IMR-90 (cell line): ENCODE results near the gene SVOPL. TPM values are rescaled to one million over a fixed set of nuclear protein-coding genes. Genes with fewer than 3 reads are reported as not detected.

Experiments
- ATAC-seq: fragments of 200-7000 bp; cut with Tn5 transposase; 2 replicates; pipeline ENCODE4 v1.9.1; 2020; ENCODE audit warnings: low read depth, mild to moderate bottlenecking, moderate library complexity
- BruUV-seq: library from RNA; stranded (reverse); fragments of 400-500 nt; replicated peaks from 2 replicates; lab custom pipeline; 2021; lab: Mats Ljungman, UMichigan
- CTCF ChIA-PET: fragments of 300-600 bp; formaldehyde crosslinking; extraction: SDS; loops from one replicate; lab custom pipeline; 2021; ENCODE audit warnings: antibody characterized with exemption; lab: Yijun Ruan, JAX
- POLR2A ChIA-PET: fragments of 300-600 bp; sonication (Branson Sonifier 250); formaldehyde crosslinking; loops from one replicate; lab custom pipeline; 2022; ENCODE audit warnings: antibody characterized with exemption; ENCODE audit not compliant: unreplicated experiment; lab: Charles Lee
- DNase-seq: peaks from one replicate; pipeline ENCODE4 v3.0.0; 2013
- H2AFZ ChIP-seq: replicated peaks from 2 replicates; pipeline ENCODE3; 2013; ENCODE audit warnings: low read length, mild to moderate bottlenecking; ENCODE audit not compliant: poor library complexity
- H2AK5ac ChIP-seq: 2 replicates; pipeline ENCODE4 v1.6.1; 2013; ENCODE audit warnings: low read depth, low read length, inconsistent platforms
- H2AK9ac ChIP-seq: replicated peaks from 2 replicates; pipeline ENCODE3; 2013; ENCODE audit warnings: mild to moderate bottlenecking, low read depth, low read length, moderate library complexity; ENCODE audit not compliant: poor library complexity
- H2BK120ac ChIP-seq: 2 replicates; pipeline ENCODE4 v1.6.1; 2013; ENCODE audit warnings: low read depth, low read length, inconsistent platforms
- H2BK15ac ChIP-seq: 3 replicates; pipeline ENCODE4 v1.6.1; 2013; ENCODE audit warnings: low read depth, low read length, inconsistent platforms
- H2BK20ac ChIP-seq: 2 replicates; pipeline ENCODE4 v1.6.1; 2013; ENCODE audit warnings: low read depth, mild to moderate bottlenecking, inconsistent platforms, low read length, moderate library complexity
- H2BK5ac ChIP-seq: 2 replicates; pipeline ENCODE4 v1.6.1; 2013; ENCODE audit warnings: mild to moderate bottlenecking, low read depth, low read length, inconsistent platforms; ENCODE audit not compliant: poor library complexity, severe bottlenecking
- H3K14ac ChIP-seq: replicated peaks from 2 replicates; pipeline ENCODE4 v1.6.1; 2013; ENCODE audit warnings: low read depth, low read length, inconsistent platforms
- H3K18ac ChIP-seq: 2 replicates; pipeline ENCODE4 v1.6.1; 2013; ENCODE audit warnings: low read depth, low read length, control low read depth
- H3K23ac ChIP-seq: 2 replicates; pipeline ENCODE4 v1.6.1; 2013; ENCODE audit warnings: low read depth, low read length, inconsistent platforms
- H3K27ac ChIP-seq: 2 replicates; pipeline ENCODE4 v1.5.1; 2013; ENCODE audit warnings: mild to moderate bottlenecking, control low read depth, low read length; ENCODE audit not compliant: insufficient read depth
- H3K27me3 ChIP-seq: 2 replicates; pipeline ENCODE4 v1.6.1; 2013; ENCODE audit warnings: low read length; ENCODE audit not compliant: control insufficient read depth, insufficient read depth
- H3K36me3 ChIP-seq: 2 replicates; pipeline ENCODE4 v1.6.1; 2013; ENCODE audit warnings: low read length, mixed read lengths; ENCODE audit not compliant: control insufficient read depth, insufficient read depth
- H3K4ac ChIP-seq: 2 replicates; pipeline ENCODE4 v1.6.1; 2013; ENCODE audit warnings: low read depth, low read length, inconsistent platforms
- H3K4me1 ChIP-seq: 2 replicates; pipeline ENCODE4 v1.6.1; 2013; ENCODE audit warnings: low read length, mixed read lengths; ENCODE audit not compliant: control insufficient read depth, insufficient read depth
- H3K4me2 ChIP-seq: 2 replicates; pipeline ENCODE4 v1.6.1; 2013; ENCODE audit warnings: low read depth, mild to moderate bottlenecking, control low read depth, low read length, moderate library complexity
- H3K4me3 ChIP-seq: 2 replicates; pipeline ENCODE4 v1.5.1; 2013; ENCODE audit warnings: low read depth, mild to moderate bottlenecking, control low read depth, low read length, moderate library complexity; ENCODE audit not compliant: insufficient read depth
- H3K56ac ChIP-seq: 2 replicates; pipeline ENCODE4 v1.6.1; 2013; ENCODE audit warnings: low read length, inconsistent platforms; ENCODE audit not compliant: insufficient read depth; ENCODE audit errors: extremely low read depth
- H3K79me1 ChIP-seq, 2 experiments: 2 replicates each; pipeline ENCODE4 v1.6.1; 2013; ENCODE audit warnings: low read length in 2 of 2, inconsistent platforms in 1 of 2, low read depth in 1 of 2
- H3K9ac ChIP-seq: 2 replicates; pipeline ENCODE4 v1.6.1; 2013; ENCODE audit warnings: low read depth, low read length, control low read depth
- H3K9me1 ChIP-seq: 2 replicates; pipeline ENCODE4 v1.6.1; 2013; ENCODE audit warnings: low read length, inconsistent platforms; ENCODE audit not compliant: insufficient read depth
- H3K9me3 ChIP-seq: 2 replicates; pipeline ENCODE4 v1.6.1; 2013; ENCODE audit warnings: low read length; ENCODE audit not compliant: control insufficient read depth, insufficient read depth
- H4K20me1 ChIP-seq: 2 replicates; pipeline ENCODE4 v1.6.1; 2013; ENCODE audit warnings: low read length, inconsistent platforms; ENCODE audit not compliant: insufficient read depth
- H4K5ac ChIP-seq: 2 replicates; pipeline ENCODE4 v1.6.1; 2013; ENCODE audit warnings: mild to moderate bottlenecking, low read depth, low read length, control low read depth
- H4K8ac ChIP-seq, 2 experiments: 2 replicates each; pipeline ENCODE4 v1.6.1; 2013; ENCODE audit warnings: low read depth in 2 of 2, low read length in 2 of 2, control low read depth in 1 of 2, inconsistent platforms in 1 of 2
- H4K91ac ChIP-seq: 2 replicates; pipeline ENCODE4 v1.6.1; 2013; ENCODE audit warnings: low read depth, low read length, inconsistent platforms; ENCODE audit not compliant: insufficient read depth
- CHD1 ChIP-seq: IDR thresholded peaks from 2 replicates; pipeline ENCODE4 v1.6.1; 2012; ENCODE audit warnings: low read depth, low read length, improper control_type of control experiment
- ELK1 ChIP-seq: fragments of 150-350 bp; IDR thresholded peaks from 2 replicates; pipeline ENCODE4 v1.6.1; 2016; ENCODE audit warnings: low read depth, mild to moderate bottlenecking, low read length, moderate library complexity, borderline replicate concordance
- FOS ChIP-seq: fragments of 150-350 bp; IDR thresholded peaks from 2 replicates; pipeline ENCODE4 v1.6.1; 2016; ENCODE audit warnings: low read depth, low read length
- MXI1 ChIP-seq: IDR thresholded peaks from 2 replicates; pipeline ENCODE4 v1.6.1; 2012; ENCODE audit warnings: low read depth, mild to moderate bottlenecking, low read length, moderate library complexity, borderline replicate concordance
- SMC3 ChIP-seq: fragments of 150-350 bp; IDR thresholded peaks from 2 replicates; pipeline ENCODE4 v1.6.1; 2016; ENCODE audit warnings: low read depth, mild to moderate bottlenecking, antibody characterized with exemption, low read length, moderate library complexity
- WGBS, 2 experiments: methylation state at CpG; one replicate each; pipeline versions ENCODE4 v1.1.5 to v1.1.7; 2013; ENCODE audit warnings: missing lambda C conversion rate in 2 of 2; ENCODE audit not compliant: insufficient read length in 1 of 2; ENCODE audit errors: extremely low coverage in 2 of 2; 5-methylcytosine and 5-hydroxymethylcytosine counted together
- dilution Hi-C: fragments of 300-500 bp; cut with HindIII; formaldehyde crosslinking; loops from one replicate; pipeline ENCODE4 v1.14.3; 2018; ENCODE audit warnings: low sequenced_read_pairs; ENCODE audit not compliant: unreplicated experiment
- in situ Hi-C: fragments of 300-500 bp; cut with MboI; formaldehyde crosslinking; loops from 3 replicates; pipeline ENCODE4 v1.14.3; 2019; ENCODE audit warnings: low sequenced_read_pairs, inconsistent platforms, mixed read lengths
- intact Hi-C: fragments of 100-400 bp; cut with micrococcal nuclease; formaldehyde crosslinking; loops from 2 replicates; pipeline ENCODE4 v1.10.0; 2022
- polyA plus RNA-seq, 3 experiments: library from polyadenylated mRNA; depleted of rRNA; stranded (reverse); fragments of >200 nt; gene quantifications; 2 replicates each; pipeline ENCODE4 v1.2.3, GENCODE V29; 2012; ENCODE audit warnings: low replicate concordance in 1 of 3
- total RNA-seq: library from RNA; depleted of rRNA; stranded (reverse); fragments of >200 nt; gene quantifications from 2 replicates; pipeline ENCODE4 v1.2.3, GENCODE V29; 2012

SVOPL gene
- total and polyA plus RNA-seq, 2 of the 4 experiments (the other 2 are of a cell fraction) = not detected

DNA sequence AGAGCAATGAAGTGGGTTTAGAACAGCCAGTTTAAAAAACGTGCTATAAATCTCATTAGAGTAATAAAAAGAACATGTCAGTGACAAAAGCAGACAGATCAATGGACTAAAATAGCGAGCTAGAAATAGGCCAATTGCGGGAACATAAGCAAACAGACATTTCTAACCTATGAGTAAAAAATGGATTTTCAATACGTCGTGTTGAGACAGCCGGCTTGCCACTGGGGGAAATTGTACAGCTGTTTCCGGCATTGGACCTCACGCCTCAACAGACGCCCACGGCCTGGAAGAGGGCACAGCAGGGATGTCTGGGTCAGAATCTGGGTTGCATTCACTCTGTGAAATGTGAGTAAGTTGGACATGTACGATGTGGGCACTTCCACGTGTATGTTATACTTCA is 92.9 kb downstream of the SVOPL start:
- DNase-seq = peak; percentile 44

More for the DNA sequence above, 92.9 kb downstream of the SVOPL start:
- no peaks in the 10 kb centered on the region for H4K20me1 ChIP-seq
- no peak overlapping the region for H2BK20ac ChIP-seq
- H3K79me1 ChIP-seq = no peaks in the 10 kb centered on the region
- H2BK5ac ChIP-seq = no peak overlapping the region
- H3K14ac ChIP-seq = no peak overlapping the region
- POLR2A ChIA-PET = no interaction called here
- no peak overlapping the region for H2BK120ac ChIP-seq
- H3K56ac ChIP-seq = no peak overlapping the region
- no peak overlapping the region for H3K9ac ChIP-seq
- no peak overlapping the region for H3K4ac ChIP-seq
- intact Hi-C loops (no loop called here), in situ Hi-C loops (no loop called here), dilution Hi-C loops (no loop called here)
- no peak overlapping the region for H3K27ac ChIP-seq
- no peaks in the 10 kb centered on the region for H3K27me3 ChIP-seq
- H4K91ac ChIP-seq = no peak overlapping the region
- BruUV-seq = no TSS peak
- WGBS, 2 experiments = no CpG with 5 or more reads among the region's 12 CpGs
- H2AFZ ChIP-seq = peak overlapping the region; percentile 36
- H2BK15ac ChIP-seq = no peak overlapping the region
- peak overlapping the region; percentile 36; the same call in 1 of the 2 replicates for H3K4me2 ChIP-seq
- no peak overlapping the region for H4K8ac ChIP-seq
- no peak overlapping the region for H3K23ac ChIP-seq
- no peaks in the 10 kb centered on the region for H3K36me3 ChIP-seq
- no peak overlapping the region for H2AK5ac ChIP-seq
- no peak for TF ChIP-seq ELK1
- TF ChIP-seq SMC3 = no peak
- TF ChIP-seq FOS = no peak
- TF ChIP-seq MXI1 = no peak
- no peak for TF ChIP-seq CHD1
- H3K9me1 ChIP-seq = no peaks in the 10 kb centered on the region
- ATAC-seq = peak; percentile 69; the same call in 1 of the 2 replicates
- no peak overlapping the region for H4K5ac ChIP-seq
- no peaks in the 10 kb centered on the region for H3K9me3 ChIP-seq
- CTCF ChIA-PET = interaction anchor here (0.7 kb wide), 1 partner anchor 576 kb away, joined by 3 read pairs; no protein-coding TSS in a partner anchor
- H2AK9ac ChIP-seq = no peak overlapping the region
- no peak overlapping the region for H3K4me3 ChIP-seq
- no peak overlapping the region for H3K18ac ChIP-seq
- no peaks in the 10 kb centered on the region for H3K4me1 ChIP-seq
